ENCODE results near the gene RAB11FIP4.

Gene RAB11FIP4

GRCh38 chr17:31385428-31386285 lies 5.8 kb upstream of the RAB11FIP4 start:
- no peak for TF ChIP-seq GABPA (IDR thresholded peaks at IDR 0.05; ENCODE audit: low read depth)
- no peak for TF ChIP-seq REST (IDR thresholded peaks at IDR 0.05; ENCODE audit: insufficient replicate concordance, low read depth)
- no peak for TF ChIP-seq SPI1 (IDR thresholded peaks at IDR 0.05; ENCODE audit: borderline replicate concordance, low read depth)
- no peak for TF ChIP-seq CTCF (IDR thresholded peaks at IDR 0.05; ENCODE audit: insufficient read depth, low read length)
- TF ChIP-seq POLR2AphosphoS5 (IDR thresholded peaks at IDR 0.05; ENCODE audit: low read depth) = no peak
- no peak for DNase-seq (ENCODE audit: low read depth in 1 of 2, low spot score in 1 of 2)
- Histone ChIP-seq H3K27ac (replicated peaks) (no peak overlapping the region), H3K27me3 (ENCODE audit: insufficient read depth, poor library complexity, severe bottlenecking) (peaks cover 12% of the 10 kb centered on the region), H3K4me3 (replicated peaks; ENCODE audit: insufficient read depth, low read length) (no peak overlapping the region)

GRCh38 chr17:31386542-31387075 lies 4.9 kb upstream of the RAB11FIP4 start:
- Histone ChIP-seq H3K27ac (replicated peaks) (no peak overlapping the region), H3K4me3 (replicated peaks; ENCODE audit: insufficient read depth, low read length) (no peak overlapping the region), H3K27me3 (ENCODE audit: insufficient read depth, poor library complexity, severe bottlenecking) (peaks cover 18% of the 10 kb centered on the region)
- TF ChIP-seq GABPA (IDR thresholded peaks at IDR 0.05; ENCODE audit: low read depth) (no peak), POLR2AphosphoS5 (IDR thresholded peaks at IDR 0.05; ENCODE audit: low read depth) (no peak), SPI1 (IDR thresholded peaks at IDR 0.05; ENCODE audit: borderline replicate concordance, low read depth) (no peak), REST (IDR thresholded peaks at IDR 0.05; ENCODE audit: insufficient replicate concordance, low read depth) (no peak), CTCF (IDR thresholded peaks at IDR 0.05; ENCODE audit: insufficient read depth, low read length) (no peak)
- DNase-seq (ENCODE audit: low read depth in 1 of 2, low spot score in 1 of 2) = no peak

GRCh38 chr17:31387438-31387837 lies 4.0 kb upstream of the RAB11FIP4 start:
- no peak overlapping the region for H3K27ac ChIP-seq (replicated peaks)
- TF ChIP-seq SPI1 (IDR thresholded peaks at IDR 0.05; ENCODE audit: borderline replicate concordance, low read depth) (no peak), POLR2AphosphoS5 (IDR thresholded peaks at IDR 0.05; ENCODE audit: low read depth) (no peak), REST (IDR thresholded peaks at IDR 0.05; ENCODE audit: insufficient replicate concordance, low read depth) (no peak), CTCF (IDR thresholded peaks at IDR 0.05; ENCODE audit: insufficient read depth, low read length) (no peak), GABPA (IDR thresholded peaks at IDR 0.05; ENCODE audit: low read depth) (no peak)
- no peak overlapping the region for H3K4me3 ChIP-seq (replicated peaks; ENCODE audit: insufficient read depth, low read length)

More at GRCh38 chr17:31387438-31387837, 4.0 kb upstream of the RAB11FIP4 start:
- peaks cover 23% of the 10 kb centered on the region for H3K27me3 ChIP-seq (ENCODE audit: insufficient read depth, poor library complexity, severe bottlenecking)
- DNase-seq (ENCODE audit: low read depth in 1 of 2, low spot score in 1 of 2) = no peak
